Transverse colon (tissue), 4 donors: ENCODE results near the gene FOXO1.

Source experiments
- CTCF ChIP-seq, 5 experiments: fragments of 200-600 bp in 3 of 5; fragments of 450-650 bp in 2 of 5; sonication (generic) in 3 of 5; IDR thresholded peaks; 1 replicate in 2 of 5; 2 replicates in 3 of 5; pipeline ENCODE4 v1.5.1; 2016 to 2017; ENCODE audit warnings: antibody characterized with exemption in 5 of 5, inconsistent platforms in 3 of 5, mild to moderate bottlenecking in 2 of 5, moderate library complexity in 1 of 5
- EP300 ChIP-seq: sonication (generic); formaldehyde crosslinking; IDR thresholded peaks from one replicate; pipeline ENCODE4 v1.6.1; 2017; ENCODE audit warnings: antibody characterized with exemption, low read depth
- POLR2A ChIP-seq: fragments of 450-650 bp; IDR thresholded peaks from one replicate; pipeline ENCODE4 v1.6.1; 2016; ENCODE audit warnings: antibody characterized with exemption, mild to moderate bottlenecking, moderate library complexity
- POLR2AphosphoS5 ChIP-seq, 3 donors: sonication (generic); formaldehyde crosslinking; IDR thresholded peaks; one replicate each; pipeline ENCODE4 v1.6.1; 2016; ENCODE audit warnings: antibody characterized with exemption in 3 of 3

GRCh38 chr13:40661875-40662665 is 4.4 kb downstream of the FOXO1 start:
- no peak for TF ChIP-seq CTCF (IDR thresholded peaks at IDR 0.05)
- TF ChIP-seq POLR2A = no peak
- no peak for TF ChIP-seq POLR2AphosphoS5 (IDR thresholded peaks at IDR 0.05)
- TF ChIP-seq EP300 = no peak
